Heart left ventricle (tissue), 13 donors: ENCODE data around the gene UEVLD.

Experiments
- POLR2A ChIP-seq, 2 donors: fragments of 450-650 bp; IDR thresholded peaks; one replicate each; pipeline ENCODE4 v1.6.1; 2017; ENCODE audit warnings: antibody characterized with exemption in 2 of 2, mild to moderate bottlenecking in 2 of 2, moderate library complexity in 2 of 2
- TF ChIP-seq, protein P1 (sequence below), 12 donors: fragments of 200-600 bp; sonication (generic) in 4 of 12; IDR thresholded peaks; one replicate each; pipeline versions ENCODE4 v1.5.0 to v1.8.0; 2018 to 2022; ENCODE audit warnings: antibody characterized with exemption in 12 of 12, mild to moderate bottlenecking in 5 of 12
- donor health status: ischemic (EF 13 %, LVEDD 7.1; RV severe dilation, severe dysfunction).
- donor health status: DM: no; HTN: yes; CAD: no.
- donor health status: DM: no; HTN: no; CAD: no.
- donor health status: ischemic (EF 25% LVEDD 6.9; RV normal size, moderate dysfunction).
- donor health status: ischemic (EF 25% LVEDD 5.7; RV mildly dilated, moderate dysfunction).
- donor health status: ischemic (EF 35%, LVEDD 5.7; RV mildly dilated, moderate dysfunction).
- donor health status: nonischemic (EF 11% LVEDD 7.7; RV severe dilation, severe dysfunction).
- donor health status: DM: yes; HTN: yes; CAD: no.
- donor health status: PGD.
- donor health status: ischemic (EF 29% LVEDD 5.4; RV normal size, mild dysfunction).
- donor health status: nonischemic (EF 23%, LVEDD 6.1; RV moderate dilation, normal function).

DNA sequence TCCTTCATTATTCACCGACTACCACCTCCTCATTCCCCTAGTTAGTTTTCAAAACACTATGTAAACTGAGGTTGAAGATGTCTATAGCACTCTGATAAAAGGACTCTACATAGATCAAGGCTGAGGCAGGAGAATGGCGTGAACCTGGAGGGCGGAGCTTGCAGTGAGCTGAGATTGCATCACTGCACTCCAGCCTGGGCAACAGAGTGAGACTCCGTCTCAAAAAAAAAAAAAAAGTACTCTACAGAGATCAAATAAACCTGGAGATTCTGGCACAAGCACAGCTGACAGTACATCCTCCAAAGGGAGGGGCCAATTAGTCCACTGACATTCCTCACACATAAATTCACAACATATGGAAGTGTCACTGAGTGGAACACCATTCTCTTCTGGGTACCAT, 92.8 kb downstream of the UEVLD start:
- TF ChIP-seq POLR2A (IDR thresholded peaks at IDR 0.05), result no peak
- TF ChIP-seq, protein P1, sequence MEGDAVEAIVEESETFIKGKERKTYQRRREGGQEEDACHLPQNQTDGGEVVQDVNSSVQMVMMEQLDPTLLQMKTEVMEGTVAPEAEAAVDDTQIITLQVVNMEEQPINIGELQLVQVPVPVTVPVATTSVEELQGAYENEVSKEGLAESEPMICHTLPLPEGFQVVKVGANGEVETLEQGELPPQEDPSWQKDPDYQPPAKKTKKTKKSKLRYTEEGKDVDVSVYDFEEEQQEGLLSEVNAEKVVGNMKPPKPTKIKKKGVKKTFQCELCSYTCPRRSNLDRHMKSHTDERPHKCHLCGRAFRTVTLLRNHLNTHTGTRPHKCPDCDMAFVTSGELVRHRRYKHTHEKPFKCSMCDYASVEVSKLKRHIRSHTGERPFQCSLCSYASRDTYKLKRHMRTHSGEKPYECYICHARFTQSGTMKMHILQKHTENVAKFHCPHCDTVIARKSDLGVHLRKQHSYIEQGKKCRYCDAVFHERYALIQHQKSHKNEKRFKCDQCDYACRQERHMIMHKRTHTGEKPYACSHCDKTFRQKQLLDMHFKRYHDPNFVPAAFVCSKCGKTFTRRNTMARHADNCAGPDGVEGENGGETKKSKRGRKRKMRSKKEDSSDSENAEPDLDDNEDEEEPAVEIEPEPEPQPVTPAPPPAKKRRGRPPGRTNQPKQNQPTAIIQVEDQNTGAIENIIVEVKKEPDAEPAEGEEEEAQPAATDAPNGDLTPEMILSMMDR (IDR thresholded peaks at IDR 0.05), result no peak
